Kidney tubule cell (primary cell): ENCODE measurements around the gene KLHL15.

Experiments
- DNase-seq: peaks from one replicate; pipeline ENCODE4 v3.0.0-alpha.2; 2018; ENCODE audit warnings: low spot score

Gene KLHL15

DNA sequence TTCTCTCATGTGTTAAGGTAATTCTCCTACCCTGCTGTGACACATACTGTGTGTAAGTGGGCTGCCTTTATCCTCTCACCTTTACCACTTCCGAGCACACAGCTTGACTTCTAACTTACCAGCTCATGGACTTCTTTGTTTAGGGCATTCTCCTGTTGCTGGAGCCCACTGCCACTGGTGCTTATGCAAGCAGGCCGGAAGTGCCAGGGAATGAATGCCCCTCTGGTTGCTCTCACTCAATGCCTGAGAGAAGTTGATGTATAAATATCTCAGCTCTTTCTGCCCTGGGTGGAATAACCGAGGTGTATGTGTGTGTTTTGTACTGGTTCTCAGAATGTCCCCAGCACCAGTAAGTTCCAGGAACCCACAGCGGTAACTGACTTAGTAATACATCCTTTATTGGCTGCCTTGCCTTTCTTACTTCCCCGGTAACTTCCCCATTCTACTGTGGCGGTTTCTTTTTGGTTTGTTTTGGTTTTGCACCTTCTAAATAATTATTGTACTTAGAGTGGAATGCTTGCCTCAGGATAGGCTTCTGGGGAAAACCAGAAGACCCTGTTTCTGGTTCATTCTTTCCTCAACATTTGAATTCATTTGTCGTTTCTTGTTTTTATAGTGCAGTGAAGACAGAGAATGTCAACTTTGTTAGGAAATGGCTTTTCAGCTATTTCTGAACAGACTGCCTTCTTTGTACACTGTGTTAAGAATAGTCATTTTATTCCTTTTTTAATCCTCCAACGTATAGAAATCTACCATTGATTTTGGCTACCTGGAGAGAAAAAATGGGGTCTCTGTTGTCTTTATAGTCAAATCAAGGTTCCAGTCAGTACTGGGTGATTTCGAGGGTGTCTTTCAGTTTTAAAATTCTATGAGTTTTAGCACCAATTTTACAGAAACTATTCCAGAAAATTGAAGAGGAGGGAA, 73.7 kb downstream of the KLHL15 start:
- no peak for DNase-seq

DNA sequence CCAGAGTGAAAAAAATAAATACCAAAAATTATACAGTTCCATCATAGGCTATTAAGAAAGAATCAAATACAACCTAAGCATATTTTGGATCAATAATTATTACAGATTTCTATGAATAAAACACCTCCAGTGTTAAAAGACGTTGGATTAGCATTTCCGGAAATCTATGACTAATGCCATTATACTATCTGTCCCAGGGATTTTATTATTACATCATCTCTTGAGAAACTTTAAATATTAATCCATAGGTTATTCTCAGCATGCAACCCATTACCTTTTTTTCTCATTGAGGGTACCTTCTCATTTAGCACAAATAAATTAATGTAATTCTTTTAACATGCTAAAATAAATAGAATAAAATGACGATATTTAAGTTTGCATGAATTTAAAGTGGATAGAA, 74.6 kb downstream of the KLHL15 start:
- DNase-seq, result no peak

DNA sequence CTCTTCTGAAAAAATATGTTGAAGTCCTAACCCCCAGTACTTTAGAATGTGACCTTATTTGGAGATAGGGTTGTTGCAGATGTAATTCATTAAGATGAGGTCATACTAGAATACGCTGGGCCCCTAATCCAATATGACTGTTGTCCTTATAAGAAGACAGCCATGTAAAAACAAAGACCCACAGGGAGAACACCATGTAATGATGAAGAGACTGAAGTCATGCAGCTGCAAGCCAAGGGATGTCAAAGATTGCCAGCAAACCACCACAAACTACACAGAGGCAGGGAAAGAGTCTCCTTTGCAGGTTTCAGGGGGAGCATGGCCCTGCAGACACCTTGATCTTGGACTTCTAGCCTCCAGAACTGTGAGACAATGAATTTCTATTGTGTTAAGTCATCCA, 81.8 kb downstream of the KLHL15 start:
- no peak for DNase-seq

DNA sequence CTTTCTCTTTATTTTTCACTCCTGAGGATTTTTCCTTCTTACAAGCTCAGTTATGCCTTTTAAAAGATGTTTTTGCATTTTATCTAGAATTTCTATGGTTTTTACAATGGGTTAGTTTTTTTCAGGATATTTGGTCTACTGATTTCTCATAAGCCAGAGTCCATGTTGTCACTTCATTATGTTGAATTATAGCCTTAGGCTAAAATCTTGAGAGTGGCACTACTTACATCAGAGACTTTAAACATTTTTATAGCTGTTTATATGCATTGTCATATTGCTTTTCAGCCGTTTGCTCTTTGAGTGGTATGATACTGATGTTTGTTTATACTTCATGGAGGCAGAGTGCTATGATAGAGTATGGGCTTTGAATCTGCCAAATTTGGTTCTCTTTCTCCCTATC, 82.8 kb downstream of the KLHL15 start:
- DNase-seq, result no peak

DNA sequence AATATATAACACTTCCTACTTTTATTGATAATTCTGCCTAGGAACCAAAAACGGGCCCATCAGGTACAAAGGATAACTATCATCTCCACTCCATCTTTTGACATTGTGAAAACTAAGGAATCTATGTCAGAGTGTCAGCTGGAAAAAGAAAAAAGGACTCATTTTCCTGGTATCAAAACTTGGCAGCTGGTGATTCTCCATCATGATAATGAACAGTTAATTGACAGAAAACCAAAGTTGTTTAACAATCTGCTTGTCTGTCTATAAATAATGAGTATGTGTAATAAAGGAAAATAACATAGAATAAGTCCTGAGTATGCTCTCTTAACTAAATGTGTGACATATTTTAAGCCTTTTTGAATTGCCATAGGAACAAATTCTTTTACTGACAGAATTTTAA, 87.8 kb downstream of the KLHL15 start:
- no peak for DNase-seq

DNA sequence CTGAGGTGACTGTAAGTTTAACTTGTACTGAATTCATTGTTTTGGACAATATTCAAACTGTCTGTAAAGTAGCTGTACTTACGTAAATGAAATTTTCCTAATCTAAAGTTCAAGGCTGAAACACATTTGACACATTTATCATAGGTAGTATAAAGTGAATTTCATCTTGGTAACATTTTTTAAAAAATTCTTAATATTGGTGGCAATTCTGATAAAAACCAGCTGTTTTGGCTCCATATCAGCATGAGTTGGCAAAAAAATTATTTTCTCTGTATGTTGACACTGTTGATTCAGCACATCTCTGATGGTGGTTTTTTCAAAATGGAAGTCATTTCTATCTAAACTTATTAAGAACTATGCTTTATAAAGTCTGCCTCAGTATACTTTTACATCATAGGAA, 88.3 kb downstream of the KLHL15 start:
- no peak for DNase-seq

DNA sequence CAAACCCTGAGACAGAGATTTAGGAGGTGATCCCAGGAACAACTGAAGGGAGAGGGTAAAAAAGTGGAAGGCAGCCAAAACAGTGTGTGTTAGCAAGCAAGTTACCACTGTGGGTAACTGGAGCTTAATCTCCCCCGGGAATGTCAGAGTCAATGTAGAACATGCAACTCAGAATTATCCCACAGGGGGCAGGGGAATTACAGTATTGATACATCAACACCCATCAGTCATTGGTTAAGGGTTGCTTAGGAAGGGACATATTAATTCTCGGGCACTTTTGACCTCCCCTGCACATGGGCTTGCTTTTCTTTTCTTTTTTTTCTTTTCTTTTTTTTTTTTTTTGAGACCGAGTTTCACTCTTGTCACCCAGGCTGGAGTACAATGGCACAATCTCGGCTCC, 89.9 kb downstream of the KLHL15 start:
- DNase-seq, result no peak

DNA sequence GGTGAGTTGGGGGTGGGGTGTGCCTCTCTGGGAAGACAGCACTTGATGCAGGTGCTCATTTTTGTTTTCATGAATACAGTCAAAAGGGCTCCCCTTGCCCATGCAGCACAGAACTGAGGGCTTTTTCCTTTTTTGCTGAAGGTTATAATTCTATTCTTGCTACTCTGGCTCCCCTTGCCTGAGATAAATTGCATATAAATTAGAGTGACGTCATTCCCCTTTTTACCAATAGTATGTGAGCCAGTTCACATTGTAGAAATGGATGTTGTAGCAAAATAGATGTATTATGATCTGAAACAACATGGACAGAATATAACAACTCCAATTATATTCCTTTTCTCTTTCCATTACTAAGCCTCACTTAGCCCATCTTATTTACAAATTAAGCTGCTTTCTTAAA, 90.8 kb downstream of the KLHL15 start:
- DNase-seq, result no peak

DNA sequence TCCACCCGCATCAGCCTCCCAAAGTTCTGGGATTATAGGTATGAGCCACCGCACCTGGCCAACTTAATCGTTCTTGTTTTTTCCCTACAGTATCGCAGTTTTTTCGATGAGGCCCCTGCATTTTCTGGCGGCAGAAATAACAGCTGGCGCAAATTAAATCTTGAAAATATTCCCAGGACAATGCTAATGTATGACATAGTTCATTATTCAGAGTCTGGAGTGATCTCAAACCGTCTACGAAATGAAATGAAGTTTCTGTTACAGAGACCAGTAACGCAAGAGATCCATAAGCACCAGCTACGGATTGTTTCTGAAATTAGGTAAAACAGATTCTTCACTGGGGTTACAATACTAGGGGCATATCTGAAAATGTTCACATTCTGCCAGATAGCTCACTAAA, 91.9 kb downstream of the KLHL15 start:
- no peak for DNase-seq
